ENCODE measurements around the gene MPC1.

Gene MPC1

GRCh38 chr6:166344240-166344639 is 38.5 kb downstream of the MPC1 start:
- H3K27ac ChIP-seq, result no peak overlapping the region
- no peak for TF ChIP-seq ZFX (IDR thresholded peaks at IDR 0.05; ENCODE audit: borderline replicate concordance)
- TF ChIP-seq CTCF (IDR thresholded peaks at IDR 0.05), result no peak

GRCh38 chr6:166343150-166343487 is 39.6 kb downstream of the MPC1 start:
- no peak for TF ChIP-seq CTCF (IDR thresholded peaks at IDR 0.05)
- TF ChIP-seq ZFX (IDR thresholded peaks at IDR 0.05; ENCODE audit: borderline replicate concordance), result no peak
- peak overlapping the region; percentile 37; the same call in 1 of the 2 replicates for H3K27ac ChIP-seq

- H3K27ac ChIP-seq, result peak within 1 kb of the TSS; percentile 37
- TF ChIP-seq ZFX (IDR thresholded peaks at IDR 0.05; ENCODE audit: borderline replicate concordance), result no peak
- no peak for TF ChIP-seq CTCF (IDR thresholded peaks at IDR 0.05)
Measured at GRCh38 chr6:166342349-166343149, 40.2 kb downstream of the MPC1 start, which contains the start of gene SFT2D1. SFT2D1 (minus strand) TSS chr6:166342545; CDS start chr6:166342481, 64 bp downstream.

GRCh38 chr6:166341977-166342348 is 40.8 kb downstream of the MPC1 start:
- peak overlapping the region; percentile 37 for H3K27ac ChIP-seq
- TF ChIP-seq CTCF (IDR thresholded peaks at IDR 0.05), result no peak
- no peak for TF ChIP-seq ZFX (IDR thresholded peaks at IDR 0.05; ENCODE audit: borderline replicate concordance)

- H3K27ac ChIP-seq, result no peak overlapping the region
- TF ChIP-seq ZFX (IDR thresholded peaks at IDR 0.05; ENCODE audit: borderline replicate concordance) (no peak), CTCF (IDR thresholded peaks at IDR 0.05) (no peak)
Measured at GRCh38 chr6:166341464-166341863, 41.3 kb downstream of the MPC1 start.

- TF ChIP-seq ZFX (IDR thresholded peaks at IDR 0.05; ENCODE audit: borderline replicate concordance), result no peak
- no peak for TF ChIP-seq CTCF (IDR thresholded peaks at IDR 0.05)
Measured at GRCh38 chr6:166338854-166339253, 43.9 kb downstream of the MPC1 start.

GRCh38 chr6:166336847-166337246 is 45.9 kb downstream of the MPC1 start:
- TF ChIP-seq ZFX (IDR thresholded peaks at IDR 0.05; ENCODE audit: borderline replicate concordance) (no peak), CTCF (IDR thresholded peaks at IDR 0.05) (no peak)

More at GRCh38 chr6:166338854-166339253, 43.9 kb downstream of the MPC1 start:
- no peak overlapping the region for H3K27ac ChIP-seq

More at GRCh38 chr6:166336847-166337246, 45.9 kb downstream of the MPC1 start:
- no peak overlapping the region for H3K27ac ChIP-seq
